ENCODE results near the gene PRIMPOL. TPM values are rescaled to one million over a fixed set of nuclear protein-coding genes. Genes with fewer than 3 reads are reported as not detected.

Gene PRIMPOL
- total RNA-seq, 2 donors from 2014 or later, result 23.6 to 35.7 TPM

GRCh38 chr4:184713887-184714286 is 64.3 kb downstream of the PRIMPOL start:
- no peak for TF ChIP-seq CTCF (IDR thresholded peaks at IDR 0.05)
- Histone ChIP-seq H3K4me1 (ENCODE audit: control insufficient read depth in 1 of 2, low read depth in 2 of 2) (peaks cover 0 to 5% of the 10 kb centered on the region in 2 donors), H3K27ac (no peak overlapping the region), H3K4me3 (no peak overlapping the region), H3K36me3 (no peaks in the 10 kb centered on the region), H3K27me3 (replicated peaks; ENCODE audit: insufficient read depth) (no peaks in the 10 kb centered on the region), H3K9me3 (no peaks in the 10 kb centered on the region)
- DNase-seq (ENCODE audit: low spot score), result no peak
- ATAC-seq (ENCODE audit: insufficient number of reproducible peaks, low FRiP score, low read depth), result no peak

- Histone ChIP-seq H3K27ac (no peak overlapping the region), H3K27me3 (replicated peaks; ENCODE audit: insufficient read depth) (no peaks in the 10 kb centered on the region), H3K4me3 (no peak overlapping the region), H3K36me3 (no peaks in the 10 kb centered on the region), H3K4me1 (ENCODE audit: control insufficient read depth in 1 of 2, low read depth in 2 of 2) (peaks cover 0 to 5% of the 10 kb centered on the region in 2 donors), H3K9me3 (no peaks in the 10 kb centered on the region)
- DNase-seq (ENCODE audit: low spot score) (no peak), ATAC-seq (ENCODE audit: insufficient number of reproducible peaks, low FRiP score, low read depth) (no peak)
- TF ChIP-seq CTCF (IDR thresholded peaks at IDR 0.05), result no peak
Observed at GRCh38 chr4:184715526-184715925, 66.0 kb downstream of the PRIMPOL start.

- ATAC-seq (ENCODE audit: insufficient number of reproducible peaks, low FRiP score, low read depth), result no peak
- H3K27me3 ChIP-seq (replicated peaks; ENCODE audit: insufficient read depth), result no peaks in the 10 kb centered on the region
- H3K36me3 ChIP-seq, result no peaks in the 10 kb centered on the region
- H3K4me3 ChIP-seq, result no peak overlapping the region
- no peak for DNase-seq (ENCODE audit: low spot score)
- H3K4me1 ChIP-seq (ENCODE audit: control insufficient read depth in 1 of 2, low read depth in 2 of 2), result peaks cover 0 to 5% of the 10 kb centered on the region in 2 donors
- no peak for TF ChIP-seq CTCF (IDR thresholded peaks at IDR 0.05)
- no peak overlapping the region for H3K27ac ChIP-seq
- peaks cover 2% of the 10 kb centered on the region for H3K9me3 ChIP-seq
Observed at GRCh38 chr4:184719407-184719806, 69.9 kb downstream of the PRIMPOL start.

- TF ChIP-seq CTCF (IDR thresholded peaks at IDR 0.05), result no peak
- H3K27ac ChIP-seq, result no peak overlapping the region
- DNase-seq (ENCODE audit: low spot score), result no peak
Observed at GRCh38 chr4:184721254-184721653, 71.7 kb downstream of the PRIMPOL start.

GRCh38 chr4:184722798-184723197 is 73.3 kb downstream of the PRIMPOL start:
- Histone ChIP-seq H3K27me3 (replicated peaks; ENCODE audit: insufficient read depth) (no peaks in the 10 kb centered on the region), H3K27ac (no peak overlapping the region), H3K9me3 (peaks cover 2% of the 10 kb centered on the region), H3K4me1 (ENCODE audit: control insufficient read depth in 1 of 2, low read depth in 2 of 2) (no peaks in the 10 kb centered on the region), H3K4me3 (no peak overlapping the region), H3K36me3 (no peaks in the 10 kb centered on the region)
- TF ChIP-seq CTCF (IDR thresholded peaks at IDR 0.05), result no peak
- DNase-seq (ENCODE audit: low spot score) (no peak), ATAC-seq (ENCODE audit: insufficient number of reproducible peaks, low FRiP score, low read depth) (no peak)

More at GRCh38 chr4:184721254-184721653, 71.7 kb downstream of the PRIMPOL start:
- ATAC-seq (ENCODE audit: insufficient number of reproducible peaks, low FRiP score, low read depth), result no peak
- H3K9me3 ChIP-seq, result peaks cover 2% of the 10 kb centered on the region
- no peaks in the 10 kb centered on the region for H3K36me3 ChIP-seq
- no peaks in the 10 kb centered on the region for H3K27me3 ChIP-seq (replicated peaks; ENCODE audit: insufficient read depth)
- H3K4me3 ChIP-seq, result no peak overlapping the region
- H3K4me1 ChIP-seq (ENCODE audit: control insufficient read depth in 1 of 2, low read depth in 2 of 2), result peaks cover 0 to 3% of the 10 kb centered on the region in 2 donors

All from thoracic aorta (tissue), 2 donors.